OCI-LY3 (cell line): ENCODE data around the gene GCLM.

Source experiments
- H2AFZ ChIP-seq: fragments of 200-600, 300-600 bp; shearing (Covaris generic); 2 replicates; pipeline ENCODE4 v1.6.0; 2014; ENCODE audit warnings: antibody characterized with exemption, low read depth, low read length
- H3K27ac ChIP-seq: fragments of 200-600, 300-600 bp; sonication (generic); 2 replicates; pipeline ENCODE4 v1.5.1; 2014; ENCODE audit warnings: mild to moderate bottlenecking, low read length, moderate library complexity, mixed read lengths
- H3K27me3 ChIP-seq: fragments of 200-600, 300-600 bp; sonication (generic); 2 replicates; pipeline ENCODE4 v1.6.1; 2014; ENCODE audit warnings: low read depth, low read length, mixed read lengths
- H3K36me3 ChIP-seq: fragments of 200-600, 300-600 bp; sonication (generic); replicated peaks from 2 replicates; pipeline ENCODE3; 2014; ENCODE audit warnings: low read depth, low read length, mixed read lengths
- H3K4me1 ChIP-seq: fragments of 300-600, 200-600 bp; sonication (generic); 2 replicates; pipeline ENCODE4 v1.6.1; 2014; ENCODE audit warnings: low read length, mixed read lengths
- H3K4me2 ChIP-seq: fragments of 200-600, 300-600 bp; sonication (generic); 2 replicates; pipeline ENCODE4 v1.6.1; 2014; ENCODE audit warnings: low read length, mixed read lengths
- H3K4me3 ChIP-seq: fragments of 300-600, 200-600 bp; sonication (generic); 2 replicates; pipeline ENCODE4 v1.5.1; 2014; ENCODE audit warnings: antibody characterized with exemption, mild to moderate bottlenecking, low read length, moderate library complexity
- H3K79me2 ChIP-seq: fragments of 300-600, 200-600 bp; shearing (Covaris generic); 2 replicates; pipeline ENCODE4 v1.6.1; 2014; ENCODE audit warnings: mild to moderate bottlenecking, low read length, mixed read lengths
- H3K9ac ChIP-seq: fragments of 300-600, 200-600 bp; shearing (Covaris generic); 2 replicates; pipeline ENCODE4 v1.6.0; 2014; ENCODE audit warnings: mild to moderate bottlenecking, low read length, moderate library complexity
- H3K9me3 ChIP-seq: fragments of 200-600, 300-600 bp; shearing (Covaris generic); 2 replicates; pipeline ENCODE4 v1.6.1; 2014; ENCODE audit warnings: low read length, mixed read lengths; ENCODE audit not compliant: insufficient read depth
- H4K20me1 ChIP-seq: fragments of 200-600, 300-600 bp; sonication (generic); 2 replicates; pipeline ENCODE4 v1.6.1; 2016; ENCODE audit warnings: low read length, mixed read lengths; ENCODE audit not compliant: insufficient read depth
- EZH2phosphoT487 ChIP-seq: fragments of 200-600 bp; shearing (Covaris generic); IDR thresholded peaks from 2 replicates; pipeline ENCODE4 v1.6.1; 2018; ENCODE audit warnings: antibody characterized with exemption, mixed run types, low read depth
- TF ChIP-seq, protein P1 (sequence below): fragments of 200-600, 300-600 bp; sonication (generic); IDR thresholded peaks from 2 replicates; pipeline ENCODE4 v1.5.1; 2014; ENCODE audit warnings: antibody characterized with exemption, low read length, low read depth

The GCLM gene

DNA sequence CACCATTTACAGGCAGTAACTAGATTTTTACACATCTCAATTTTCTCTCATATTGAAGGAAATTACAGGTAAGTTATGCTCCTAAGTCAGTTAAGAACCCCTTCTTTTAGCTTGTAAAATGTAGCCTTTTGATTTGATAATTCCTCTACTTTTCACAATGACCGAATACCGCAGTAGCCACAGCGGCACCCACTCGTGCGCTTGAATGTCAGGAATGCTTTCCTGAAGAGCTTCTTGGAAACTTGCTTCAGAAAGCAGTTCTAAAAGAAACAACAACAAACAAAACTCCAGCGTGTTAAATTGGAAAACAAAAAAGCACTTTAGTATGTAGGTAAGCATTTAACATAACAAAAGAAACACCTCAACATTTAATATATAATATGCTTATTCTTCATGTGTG lies 20.3 kb downstream of the GCLM start:
- no peak overlapping the region for H3K27ac ChIP-seq
- H2AFZ ChIP-seq: no peak overlapping the region
- no peaks in the 10 kb centered on the region for H4K20me1 ChIP-seq
- no peaks in the 10 kb centered on the region for H3K27me3 ChIP-seq
- H3K4me2 ChIP-seq: no peak overlapping the region
- no peaks in the 10 kb centered on the region for H3K9me3 ChIP-seq
- no peaks in the 10 kb centered on the region for H3K4me1 ChIP-seq
- H3K4me3 ChIP-seq: no peak overlapping the region
- H3K9ac ChIP-seq: no peak overlapping the region
- no peaks in the 10 kb centered on the region for H3K36me3 ChIP-seq
- H3K79me2 ChIP-seq: no peaks in the 10 kb centered on the region
- TF ChIP-seq, protein P1, sequence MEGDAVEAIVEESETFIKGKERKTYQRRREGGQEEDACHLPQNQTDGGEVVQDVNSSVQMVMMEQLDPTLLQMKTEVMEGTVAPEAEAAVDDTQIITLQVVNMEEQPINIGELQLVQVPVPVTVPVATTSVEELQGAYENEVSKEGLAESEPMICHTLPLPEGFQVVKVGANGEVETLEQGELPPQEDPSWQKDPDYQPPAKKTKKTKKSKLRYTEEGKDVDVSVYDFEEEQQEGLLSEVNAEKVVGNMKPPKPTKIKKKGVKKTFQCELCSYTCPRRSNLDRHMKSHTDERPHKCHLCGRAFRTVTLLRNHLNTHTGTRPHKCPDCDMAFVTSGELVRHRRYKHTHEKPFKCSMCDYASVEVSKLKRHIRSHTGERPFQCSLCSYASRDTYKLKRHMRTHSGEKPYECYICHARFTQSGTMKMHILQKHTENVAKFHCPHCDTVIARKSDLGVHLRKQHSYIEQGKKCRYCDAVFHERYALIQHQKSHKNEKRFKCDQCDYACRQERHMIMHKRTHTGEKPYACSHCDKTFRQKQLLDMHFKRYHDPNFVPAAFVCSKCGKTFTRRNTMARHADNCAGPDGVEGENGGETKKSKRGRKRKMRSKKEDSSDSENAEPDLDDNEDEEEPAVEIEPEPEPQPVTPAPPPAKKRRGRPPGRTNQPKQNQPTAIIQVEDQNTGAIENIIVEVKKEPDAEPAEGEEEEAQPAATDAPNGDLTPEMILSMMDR: no peak
- TF ChIP-seq EZH2phosphoT487: no peak

DNA sequence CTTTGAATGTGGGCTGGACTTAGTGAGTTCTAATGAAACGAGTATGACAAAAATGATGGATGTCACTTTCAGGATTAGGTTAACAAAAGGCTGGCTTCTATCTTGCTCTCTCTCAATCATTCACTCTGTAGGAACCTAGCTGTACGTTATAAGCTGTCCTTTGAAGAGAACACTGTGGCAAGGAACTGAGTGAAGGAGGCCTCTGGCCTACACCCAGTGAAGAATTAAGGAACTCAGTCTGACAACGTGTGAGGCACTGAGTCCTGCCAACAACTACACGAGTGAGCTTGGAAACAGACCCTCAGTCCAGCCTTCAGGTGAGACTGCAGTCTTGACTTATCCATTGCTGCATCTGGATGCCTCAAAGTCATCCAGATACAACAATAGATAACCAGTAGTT lies 27.0 kb downstream of the GCLM start:
- Histone ChIP-seq H3K4me2 (no peak overlapping the region), H3K36me3 (peaks cover 4% of the 10 kb centered on the region), H3K4me1 (peaks cover 9% of the 10 kb centered on the region), H4K20me1 (no peaks in the 10 kb centered on the region), H2AFZ (no peak overlapping the region), H3K27me3 (no peaks in the 10 kb centered on the region), H3K9ac (no peak overlapping the region), H3K79me2 (peaks cover 24% of the 10 kb centered on the region), H3K4me3 (no peak overlapping the region), H3K27ac (no peak overlapping the region), H3K9me3 (no peaks in the 10 kb centered on the region)
- TF ChIP-seq EZH2phosphoT487: no peak
- TF ChIP-seq, protein P1: no peak

DNA sequence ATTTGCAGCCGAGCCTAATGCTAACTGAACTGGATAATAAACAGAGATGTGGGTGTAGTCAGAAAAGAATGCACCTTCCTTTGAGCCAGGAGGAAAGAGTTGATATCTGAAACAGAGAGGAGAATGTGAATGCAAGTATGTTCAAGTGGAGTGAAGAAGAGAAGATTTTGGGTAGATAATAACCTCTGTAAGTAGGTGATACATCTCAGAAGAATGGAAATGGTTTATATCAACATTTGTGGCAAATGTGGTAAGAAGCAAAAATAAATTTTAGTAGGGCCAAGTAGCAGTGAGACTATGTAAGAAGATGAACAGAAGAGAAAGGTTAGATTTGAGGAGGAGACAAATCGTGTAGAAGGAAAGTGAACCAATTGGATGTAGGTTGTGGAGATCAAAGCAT lies 28.5 kb downstream of the GCLM start:
- no peaks in the 10 kb centered on the region; the same call in 1 of the 2 replicates for H4K20me1 ChIP-seq
- no peak for TF ChIP-seq EZH2phosphoT487
- TF ChIP-seq, protein P1: no peak
- H3K4me2 ChIP-seq: no peak overlapping the region
- H3K4me3 ChIP-seq: no peak overlapping the region
- H2AFZ ChIP-seq: no peak overlapping the region
- H3K36me3 ChIP-seq: peaks cover 16% of the 10 kb centered on the region
- peaks cover 19% of the 10 kb centered on the region for H3K4me1 ChIP-seq
- no peaks in the 10 kb centered on the region for H3K9me3 ChIP-seq
- H3K27me3 ChIP-seq: no peaks in the 10 kb centered on the region
- H3K9ac ChIP-seq: no peak overlapping the region
- no peak overlapping the region for H3K27ac ChIP-seq
- peaks cover 39% of the 10 kb centered on the region for H3K79me2 ChIP-seq

DNA sequence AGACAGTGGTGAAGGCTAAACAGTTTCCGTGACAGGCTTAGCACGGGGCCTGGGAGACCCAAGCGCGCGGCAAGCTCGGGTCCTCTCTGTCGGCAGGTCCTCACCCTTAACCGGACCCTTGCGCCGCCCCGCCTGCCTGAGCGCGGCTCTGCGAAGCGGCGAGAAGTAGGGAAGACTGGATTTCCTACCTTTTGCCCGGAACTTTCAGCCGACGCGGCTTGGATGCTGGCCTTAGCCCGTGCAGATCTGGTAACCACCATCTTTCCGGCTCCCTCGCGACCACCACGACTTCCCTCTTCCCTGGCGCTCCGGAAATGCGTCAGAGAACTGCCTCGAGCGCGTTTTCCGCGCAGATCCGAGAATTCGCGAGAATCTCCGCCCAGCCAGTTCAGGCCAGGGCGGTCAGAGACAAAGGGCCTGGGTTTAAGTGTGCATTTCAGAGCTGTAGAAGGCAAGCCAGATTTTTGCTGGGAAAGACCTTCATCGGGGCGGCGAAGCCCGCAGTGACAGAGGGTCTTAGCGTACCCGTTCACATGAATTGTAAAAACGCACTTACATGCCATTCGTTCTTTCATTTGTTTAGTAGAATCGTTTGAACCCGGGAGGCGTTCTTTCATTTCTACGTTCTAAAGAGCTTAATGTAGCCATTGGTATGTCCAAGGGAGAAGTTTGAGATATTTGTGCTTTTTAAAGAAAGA lies 30.2 kb downstream of the GCLM start, which contains the start of gene DNTTIP2:
DNTTIP2 (minus strand) TSS at position 318 of the 698 bp plus-strand sequence; CDS start at position 260, 58 bp downstream.
- H3K27me3 ChIP-seq: no peaks in the 10 kb centered on the region
- no peaks in the 10 kb centered on the region; the same call in 1 of the 2 replicates for H4K20me1 ChIP-seq
- peak within 1 kb of the TSS; percentile 56 for H3K27ac ChIP-seq
- no peaks in the 10 kb centered on the region for H3K9me3 ChIP-seq
- TF ChIP-seq, protein P1: no peak
- no peak for TF ChIP-seq EZH2phosphoT487
- H2AFZ ChIP-seq: peak within 1 kb of the TSS; percentile 71
- H3K36me3 ChIP-seq: peaks cover 28% of the 10 kb centered on the region
- H3K79me2 ChIP-seq: peaks cover 50% of the 10 kb centered on the region
- H3K9ac ChIP-seq: peak within 1 kb of the TSS; percentile 91
- H3K4me1 ChIP-seq: peaks cover 19% of the 10 kb centered on the region
- H3K4me3 ChIP-seq: peak within 1 kb of the TSS; percentile 99
- peak within 1 kb of the TSS; percentile 79 for H3K4me2 ChIP-seq
